Left hindlimb (tissue), 1 donor: ENCODE results near the gene CD164L2.
"Not testable (repeated sequence)": the region's sequence is repeated elsewhere in the genome, so short reads cannot be mapped to it uniquely, and the experiment has no call there.

Experiments used
- DNase-seq: peaks from one replicate; pipeline ENCODE4 v3.0.0-alpha.2; 2018

CD164L2 gene

GRCh38 chr1:27383039-27383605 is at the start of gene CD164L2:
Gene CD164L2 (minus strand): TSS chr1:27383333. CDS start chr1:27383239, 94 bp downstream.
- DNase-seq: no peak

GRCh38 chr1:27432725-27433124 is 49.6 kb upstream of the CD164L2 start:
- not testable (repeated sequence) for DNase-seq

- no peak for DNase-seq
Measured at GRCh38 chr1:27431601-27431940, 48.4 kb upstream of the CD164L2 start.

- DNase-seq: peak; percentile 47
Measured at GRCh38 chr1:27430903-27431600, 47.9 kb upstream of the CD164L2 start.

- DNase-seq: no peak
Measured at GRCh38 chr1:27429029-27429425, 45.9 kb upstream of the CD164L2 start.

GRCh38 chr1:27428316-27429028 is 45.3 kb upstream of the CD164L2 start:
- peak; percentile 57 for DNase-seq

- no peak for DNase-seq
Measured at GRCh38 chr1:27427816-27428315, 44.7 kb upstream of the CD164L2 start.

- no peak for DNase-seq
Measured at GRCh38 chr1:27427329-27427728, 44.2 kb upstream of the CD164L2 start.

GRCh38 chr1:27423709-27424108 is 40.6 kb upstream of the CD164L2 start:
- DNase-seq: no peak

- peak; percentile 80 for DNase-seq
Measured at GRCh38 chr1:27418326-27419185, 35.4 kb upstream of the CD164L2 start.

GRCh38 chr1:27417713-27418112 is 34.6 kb upstream of the CD164L2 start:
- DNase-seq: no peak

GRCh38 chr1:27416387-27417111 is 33.4 kb upstream of the CD164L2 start:
- DNase-seq: no peak

- no peak for DNase-seq
Measured at GRCh38 chr1:27414091-27414490, 31.0 kb upstream of the CD164L2 start.

- DNase-seq: no peak
Measured at GRCh38 chr1:27413004-27413403, 29.9 kb upstream of the CD164L2 start.

- DNase-seq: no peak
Measured at GRCh38 chr1:27412502-27412901, 29.4 kb upstream of the CD164L2 start.

GRCh38 chr1:27410709-27411108 is 27.6 kb upstream of the CD164L2 start:
- no peak for DNase-seq

- no peak for DNase-seq
Measured at GRCh38 chr1:27409669-27410068, 26.5 kb upstream of the CD164L2 start.

GRCh38 chr1:27408151-27408550 is 25.0 kb upstream of the CD164L2 start:
- DNase-seq: no peak

GRCh38 chr1:27406791-27407190 is 23.7 kb upstream of the CD164L2 start:
- DNase-seq: not testable (repeated sequence)

GRCh38 chr1:27406362-27406680 is 23.2 kb upstream of the CD164L2 start:
- DNase-seq: no peak

- DNase-seq: not testable (repeated sequence)
Measured at GRCh38 chr1:27405598-27406361, 22.6 kb upstream of the CD164L2 start.

- DNase-seq: peak; percentile 76
Measured at GRCh38 chr1:27405074-27405473, 21.9 kb upstream of the CD164L2 start.
